ENCODE results near the gene HIGD1B.

HIGD1B gene

GRCh38 chr17:44840274-44840673 lies 7.4 kb upstream of the HIGD1B start:
- no peak for DNase-seq

GRCh38 chr17:44840936-44841335 lies 6.7 kb upstream of the HIGD1B start:
- DNase-seq, result no peak

GRCh38 chr17:44842748-44843147 lies 4.9 kb upstream of the HIGD1B start:
- no peak for DNase-seq

- DNase-seq, result no peak
Measured at GRCh38 chr17:44844390-44844830, 3.3 kb upstream of the HIGD1B start.

GRCh38 chr17:44846206-44846605 lies 1.5 kb upstream of the HIGD1B start:
- DNase-seq, result no peak

- no peak for DNase-seq
Measured at GRCh38 chr17:44848257-44848795, 643 bp downstream of the HIGD1B start.

- no peak for DNase-seq
Measured at GRCh38 chr17:44848961-44849489, 1.3 kb downstream of the HIGD1B start.

- no peak for DNase-seq
Measured at GRCh38 chr17:44850025-44850424, 2.3 kb downstream of the HIGD1B start.

- no peak for DNase-seq
Measured at GRCh38 chr17:44850612-44851011, 2.9 kb downstream of the HIGD1B start.

GRCh38 chr17:44854192-44854591 lies 6.5 kb downstream of the HIGD1B start:
- no peak for DNase-seq

- no peak for DNase-seq
Measured at GRCh38 chr17:44859701-44860100, 12.0 kb downstream of the HIGD1B start.

- no peak for DNase-seq
Measured at GRCh38 chr17:44862278-44862914, 14.7 kb downstream of the HIGD1B start.

- DNase-seq, result no peak
Measured at GRCh38 chr17:44863061-44863918, 15.6 kb downstream of the HIGD1B start.

GRCh38 chr17:44864831-44865230 lies 17.1 kb downstream of the HIGD1B start:
- no peak for DNase-seq

- DNase-seq, result no peak
Measured at GRCh38 chr17:44865231-44865660, 17.6 kb downstream of the HIGD1B start.

- DNase-seq, result no peak
Measured at GRCh38 chr17:44865931-44866330, 18.2 kb downstream of the HIGD1B start.

GRCh38 chr17:44867841-44868240 lies 20.2 kb downstream of the HIGD1B start:
- DNase-seq, result no peak

- no peak for DNase-seq
Measured at GRCh38 chr17:44871556-44871955, 23.9 kb downstream of the HIGD1B start.

GRCh38 chr17:44872131-44872768 lies 24.6 kb downstream of the HIGD1B start:
- no peak for DNase-seq

- DNase-seq, result no peak
Measured at GRCh38 chr17:44875761-44876160, 28.1 kb downstream of the HIGD1B start.

- no peak for DNase-seq
Measured at GRCh38 chr17:44877121-44877520, 29.4 kb downstream of the HIGD1B start.

- DNase-seq, result no peak
Measured at GRCh38 chr17:44878627-44879221, 31.0 kb downstream of the HIGD1B start.

GRCh38 chr17:44879376-44879775 lies 31.7 kb downstream of the HIGD1B start:
- DNase-seq, result no peak

Measured in activated gamma-delta T cell (primary cell).